Measurements from ENCODE around the gene THSD7A. TPM values are rescaled to one million over a fixed set of nuclear protein-coding genes. Genes with fewer than 3 reads are reported as not detected.

THSD7A gene
- total and polyA plus RNA-seq, 2 of the 4 experiments (the other 2 are of a cell fraction): 0.02 to 0.18 TPM

DNA sequence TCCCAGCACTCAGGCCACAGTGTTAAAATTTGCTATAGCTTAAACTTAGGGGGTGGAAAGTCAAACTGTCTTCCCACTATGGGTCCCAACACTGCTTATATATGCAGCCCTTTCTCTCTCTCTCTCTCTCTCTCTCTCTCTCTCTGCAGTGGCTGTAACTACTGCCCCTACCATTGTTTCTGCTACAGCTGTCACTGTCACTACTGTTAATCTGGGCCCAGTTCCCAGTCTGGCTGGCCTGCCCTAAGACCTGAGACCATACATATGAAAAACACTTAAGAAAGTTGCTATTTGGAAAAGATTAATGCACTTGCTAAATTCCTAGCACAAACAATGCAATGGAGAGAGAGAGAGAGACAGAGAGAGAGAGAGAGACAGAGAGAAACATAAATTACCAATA lies 78.6 kb downstream of the THSD7A start:
- Histone ChIP-seq H4K20me1 (ENCODE audit: insufficient read depth, low read length) (no peaks in the 10 kb centered on the region), H3K4me2 (ENCODE audit: low read depth, low read length) (no peak overlapping the region), H3K9ac (ENCODE audit: low read depth, low read length) (no peak overlapping the region), H4K5ac (ENCODE audit: low read depth, low read length) (no peak overlapping the region), H3K18ac (ENCODE audit: low read depth, low read length) (no peak overlapping the region), H3K9me1 (ENCODE audit: insufficient read depth, low read length) (no peaks in the 10 kb centered on the region), H2BK20ac (ENCODE audit: low read depth, low read length) (no peak overlapping the region), H3K14ac (replicated peaks; ENCODE audit: low read depth, low read length) (no peak overlapping the region), H3K4me3 (ENCODE audit: insufficient read depth, low read depth, low read length) (no peak overlapping the region), H3K79me1 (ENCODE audit: low read depth in 1 of 2, low read length in 2 of 2) (no peaks in the 10 kb centered on the region), H3K27ac (ENCODE audit: insufficient read depth, low read length) (no peak overlapping the region), H3K36me3 (ENCODE audit: control insufficient read depth, insufficient read depth, low read length) (no peaks in the 10 kb centered on the region), H3K27me3 (ENCODE audit: control insufficient read depth, insufficient read depth, low read length) (no peaks in the 10 kb centered on the region), H2BK5ac (ENCODE audit: low read depth, low read length, poor library complexity, severe bottlenecking) (no peak overlapping the region), H3K23ac (ENCODE audit: low read depth, low read length) (no peak overlapping the region), H4K8ac (ENCODE audit: low read depth in 2 of 2, low read length in 2 of 2) (no peak overlapping the region), H3K9me3 (ENCODE audit: control insufficient read depth, insufficient read depth, low read length) (no peaks in the 10 kb centered on the region), H4K91ac (ENCODE audit: insufficient read depth, low read depth, low read length) (no peak overlapping the region), H2AK5ac (ENCODE audit: low read depth, low read length) (no peak overlapping the region), H3K56ac (ENCODE audit: extremely low read depth, insufficient read depth, low read length) (no peak overlapping the region), H3K4me1 (ENCODE audit: control insufficient read depth, insufficient read depth, low read length) (no peaks in the 10 kb centered on the region), H2BK120ac (ENCODE audit: low read depth, low read length) (no peak overlapping the region), H3K4ac (ENCODE audit: low read depth, low read length) (no peak overlapping the region), H2BK15ac (ENCODE audit: low read depth, low read length) (no peak overlapping the region), H2AFZ (replicated peaks; ENCODE audit: low read length, poor library complexity) (no peak overlapping the region), H2AK9ac (replicated peaks; ENCODE audit: low read depth, low read length, poor library complexity) (no peak overlapping the region)
- ChIA-PET CTCF (no interaction called here), POLR2A (ENCODE audit: unreplicated experiment) (no interaction called here)
- intact Hi-C loops (cut with micrococcal nuclease): no loop called here
- TF ChIP-seq FOS (IDR thresholded peaks at IDR 0.05; ENCODE audit: low read depth, low read length) (no peak), ELK1 (IDR thresholded peaks at IDR 0.05; ENCODE audit: borderline replicate concordance, low read depth, low read length) (no peak), CTCF (conservative IDR thresholded peaks at IDR 0.05; ENCODE audit: low read depth, low read length) (no peak), MXI1 (IDR thresholded peaks at IDR 0.05; ENCODE audit: borderline replicate concordance, low read depth, low read length) (no peak), MAFK (IDR thresholded peaks at IDR 0.05; ENCODE audit: low read depth, low read length) (no peak), RFX5 (IDR thresholded peaks at IDR 0.05; ENCODE audit: low read depth, low read length) (no peak)
- in situ Hi-C loops (cut with MboI; ENCODE audit: low sequenced_read_pairs): no loop called here
- dilution Hi-C loops (cut with HindIII; ENCODE audit: low sequenced_read_pairs, unreplicated experiment): no loop called here
- no TSS peak for BruUV-seq (replicated peaks)
- no peak for ATAC-seq (ENCODE audit: low read depth)
- no peak for DNase-seq

All from IMR-90 (cell line).